T-cell (primary cell): ENCODE data around the gene GRID1. TPM values are rescaled to one million over a fixed set of nuclear protein-coding genes. Genes with fewer than 3 reads are reported as not detected.
"Not testable (repeated sequence)": the region's sequence is repeated elsewhere in the genome, so short reads cannot be mapped to it uniquely, and the experiment has no call there.

Source experiments
- ATAC-seq, 4 experiments: fragments of 200-7000 bp in 3 of 4; fragments of 150-1000 bp in 1 of 4; cut with Tn5 transposase; replicated peaks in 1 of 4; 1 replicate in 3 of 4; 2 replicates in 1 of 4; pipeline ENCODE4 v1.10.0; 2021; ENCODE audit warnings: moderate library complexity in 3 of 4, mild to moderate bottlenecking in 2 of 4, moderate number of reproducible peaks in 1 of 4
- CTCF ChIA-PET, 2 donors: fragments of 300-600 bp; sonication (Branson Sonifier 250); formaldehyde crosslinking; loops; one replicate each; lab custom pipeline; 2022; ENCODE audit warnings: antibody characterized with exemption in 2 of 2; lab: Charles Lee
- POLR2A ChIA-PET, 2 donors: fragments of 300-600 bp; sonication (Branson Sonifier 250); formaldehyde crosslinking; loops; one replicate each; lab custom pipeline; 2022; ENCODE audit warnings: antibody characterized with exemption in 2 of 2; lab: Charles Lee
- DNase-seq, 35 experiments: peaks; one replicate each; pipeline versions ENCODE4 v3.0.0 to v3.0.0-alpha.2; 2013 to 2023
- H3K27ac ChIP-seq: one replicate; pipeline ENCODE4 v1.5.1; 2013; ENCODE audit warnings: low read length
- H3K27me3 ChIP-seq, 2 experiments: replicated peaks in 1 of 2; 1 replicate in 1 of 2; 2 replicates in 1 of 2; pipeline versions ENCODE4 v1.6.1 to v1.7.0; 2013; ENCODE audit warnings: low read length in 1 of 2, mixed read lengths in 1 of 2; ENCODE audit not compliant: control insufficient read depth in 2 of 2, insufficient read depth in 2 of 2; ENCODE audit errors: extremely low read depth in 1 of 2
- H3K36me3 ChIP-seq, 2 donors: 1 replicate in 1 of 2; 2 replicates in 1 of 2; pipeline versions ENCODE4 v1.6.1 to v1.7.0; 2013; ENCODE audit warnings: low read length in 1 of 2; ENCODE audit not compliant: control insufficient read depth in 2 of 2, insufficient read depth in 1 of 2; ENCODE audit errors: extremely low read depth in 1 of 2
- H3K4me1 ChIP-seq, 2 experiments: 1 replicate in 1 of 2; 2 replicates in 1 of 2; pipeline versions ENCODE4 v1.6.1 to v1.7.0; 2013; ENCODE audit warnings: low read length in 2 of 2, mixed read lengths in 1 of 2; ENCODE audit not compliant: insufficient read depth in 2 of 2, control insufficient read depth in 1 of 2; ENCODE audit errors: extremely low read depth in 1 of 2
- H3K4me3 ChIP-seq, 2 donors: 1 replicate in 1 of 2; 2 replicates in 1 of 2; pipeline versions ENCODE4 v1.5.1 to v1.7.0; 2013; ENCODE audit warnings: mild to moderate bottlenecking in 2 of 2, low read length in 1 of 2, moderate library complexity in 1 of 2; ENCODE audit not compliant: control insufficient read depth in 1 of 2; ENCODE audit errors: extremely low read depth in 1 of 2
- H3K9me3 ChIP-seq: 2 replicates; pipeline ENCODE4 v1.7.0; 2013
- H3K27ac Mint-ChIP-seq, 2 donors: one replicate each; pipeline ENCODE4 v1.8.0; 2020 to 2021; ENCODE audit warnings: mild to moderate bottlenecking in 2 of 2, mixed read lengths in 2 of 2
- H3K27me3 Mint-ChIP-seq, 2 donors: one replicate each; pipeline ENCODE4 v1.8.0; 2021 to 2022; ENCODE audit warnings: mixed read lengths in 2 of 2
- H3K36me3 Mint-ChIP-seq: one replicate; pipeline ENCODE4 v1.8.0; 2021; ENCODE audit warnings: mixed read lengths
- H3K4me1 Mint-ChIP-seq, 3 donors: one replicate each; pipeline ENCODE4 v1.8.0; 2020 to 2022; ENCODE audit warnings: mixed read lengths in 3 of 3, mild to moderate bottlenecking in 1 of 3
- H3K4me3 Mint-ChIP-seq, 3 donors: one replicate each; pipeline ENCODE4 v1.8.0; 2020 to 2022; ENCODE audit warnings: mild to moderate bottlenecking in 3 of 3, mixed read lengths in 3 of 3, moderate library complexity in 3 of 3
- H3K9me3 Mint-ChIP-seq, 3 donors: one replicate each; pipeline ENCODE4 v1.8.0; 2020 to 2022; ENCODE audit warnings: mixed read lengths in 3 of 3
- WGBS: methylation state at CpG from one replicate; pipeline ENCODE4 v1.1.5; 2013; ENCODE audit warnings: missing lambda C conversion rate; ENCODE audit not compliant: insufficient coverage; 5-methylcytosine and 5-hydroxymethylcytosine counted together
- total RNA-seq, 35 experiments: library from RNA in 6 of 35; stranded (reverse) in 6 of 35; fragments of 120-200 nt in 1 of 35; gene quantifications; one replicate each; pipeline versions ENCODE4 v1.2.1 to v1.2.4 and lab custom pipeline; 2013 to 2026

The GRID1 gene
- total RNA-seq, 5 donors from 2014 or later (not counting 1 experiment from before 2014, with no cell fraction given), result 0.68 TPM; not detected in 4

DNA sequence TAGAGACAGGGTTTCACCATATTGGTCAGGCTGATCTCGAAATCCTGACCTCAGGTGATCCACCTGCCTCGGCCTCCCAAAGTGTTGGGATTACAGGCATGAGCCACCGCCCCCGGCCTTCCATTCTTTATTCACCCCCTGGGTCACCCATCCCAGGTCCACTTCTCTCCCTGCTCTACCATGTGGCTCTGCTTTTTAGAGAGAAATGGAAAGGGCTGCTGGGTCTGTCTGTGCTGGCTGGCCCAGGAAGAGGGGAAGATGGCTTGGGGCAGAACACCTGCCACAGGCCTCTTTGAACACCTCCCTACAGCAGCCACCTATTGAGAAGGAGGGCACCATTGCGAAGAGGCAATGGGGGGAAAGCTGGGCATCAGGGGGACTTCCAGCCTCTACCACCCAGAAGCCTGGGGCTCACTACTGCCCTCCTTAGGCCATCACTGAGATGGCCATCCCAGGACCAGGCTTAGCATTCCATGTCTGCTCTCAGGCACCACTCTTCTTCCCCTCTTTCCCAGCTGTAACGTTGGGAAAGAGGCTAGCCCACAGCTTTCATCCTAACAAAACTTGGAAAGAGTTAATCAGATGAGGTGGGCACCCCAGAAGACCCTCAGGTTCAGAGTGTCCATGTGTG, 256.3 kb downstream of the GRID1 start:
- Histone ChIP-seq H3K36me3 (no peaks in the 10 kb centered on the region), H3K27ac (no peak overlapping the region), H3K9me3 (no peaks in the 10 kb centered on the region), H3K27me3 (peaks cover 0 to 12% of the 10 kb centered on the region in 2 experiments), H3K4me1 (no peaks in the 10 kb centered on the region), H3K4me3 (no peak overlapping the region)
- POLR2A ChIA-PET, result no interaction called here
- no peaks in the 10 kb centered on the region for H3K9me3 Mint-ChIP-seq
- H3K36me3 Mint-ChIP-seq, result no peaks in the 10 kb centered on the region
- H3K4me3 Mint-ChIP-seq, result no peak overlapping the region
- peaks cover 0 to 8% of the 10 kb centered on the region in 2 donors for H3K27me3 Mint-ChIP-seq
- WGBS, result 76% methylated on average over 3 of the region's 6 CpGs
- ATAC-seq (no peak), DNase-seq (no peak)
- no peak overlapping the region for H3K27ac Mint-ChIP-seq
- CTCF ChIA-PET, result no interaction called here
- no peaks in the 10 kb centered on the region for H3K4me1 Mint-ChIP-seq

DNA sequence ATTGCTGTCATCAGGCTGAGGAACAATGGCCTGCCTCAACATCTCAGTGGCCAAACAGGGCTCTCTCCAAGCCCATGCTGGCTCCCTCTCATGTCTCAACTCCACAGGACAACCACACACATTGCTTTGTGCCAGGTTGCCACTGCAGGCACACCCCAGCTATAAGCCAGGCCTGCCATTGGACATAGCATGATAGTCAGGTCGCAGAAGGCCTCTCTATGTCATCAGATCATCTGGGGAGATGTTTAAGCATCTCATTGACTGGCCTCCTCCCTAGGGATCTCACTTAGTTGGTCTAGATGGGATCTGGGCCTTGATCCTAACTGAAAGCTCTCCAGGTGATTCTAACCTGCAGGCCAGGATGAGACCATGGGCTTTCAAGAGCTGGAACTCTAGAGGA, 257.2 kb downstream of the GRID1 start:
- Mint-ChIP-seq H3K9me3 (no peaks in the 10 kb centered on the region), H3K27ac (no peak overlapping the region), H3K4me3 (no peak overlapping the region), H3K36me3 (no peaks in the 10 kb centered on the region), H3K4me1 (no peaks in the 10 kb centered on the region), H3K27me3 (peaks cover 0 to under 1% of the 10 kb centered on the region in 2 donors)
- H3K36me3 ChIP-seq, result no peaks in the 10 kb centered on the region
- H3K27me3 ChIP-seq, result peaks cover 0 to 7% of the 10 kb centered on the region in 2 experiments
- no peak overlapping the region for H3K27ac ChIP-seq
- no peak for DNase-seq
- ChIA-PET CTCF (no interaction called here), POLR2A (no interaction called here)
- H3K9me3 ChIP-seq, result no peaks in the 10 kb centered on the region
- no peak overlapping the region for H3K4me3 ChIP-seq
- ATAC-seq, result no peak
- WGBS, result 80% methylated on average over 1 of the region's 1 CpG
- H3K4me1 ChIP-seq, result no peaks in the 10 kb centered on the region

DNA sequence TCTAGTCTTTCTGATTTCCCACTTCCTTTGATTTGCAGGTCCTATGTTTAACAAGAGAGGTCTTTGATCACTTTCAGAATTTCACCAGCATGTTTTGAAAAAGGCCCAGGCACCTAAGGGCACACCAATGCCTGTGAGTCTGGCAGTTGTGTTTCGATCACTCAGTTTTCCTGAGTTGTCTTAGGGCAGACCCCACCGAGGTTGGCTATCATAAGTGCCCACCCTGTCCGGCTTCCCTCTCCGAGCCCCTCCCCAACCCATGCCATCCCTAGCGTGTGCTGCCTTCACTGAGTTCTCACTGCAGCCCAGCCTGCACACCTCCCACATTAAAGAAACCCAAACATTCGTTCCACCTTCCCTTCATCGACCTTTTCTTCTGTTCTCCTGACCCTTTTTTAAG, 257.9 kb downstream of the GRID1 start:
- no peaks in the 10 kb centered on the region for H3K27me3 Mint-ChIP-seq
- ChIA-PET POLR2A (no interaction called here), CTCF (no interaction called here)
- Histone ChIP-seq H3K4me1 (no peaks in the 10 kb centered on the region), H3K27me3 (peaks cover 0 to 3% of the 10 kb centered on the region in 2 experiments), H3K9me3 (no peaks in the 10 kb centered on the region), H3K4me3 (no peak overlapping the region), H3K27ac (no peak overlapping the region), H3K36me3 (no peaks in the 10 kb centered on the region)
- H3K4me3 Mint-ChIP-seq, result no peak overlapping the region
- DNase-seq, result no peak
- H3K9me3 Mint-ChIP-seq, result no peaks in the 10 kb centered on the region
- ATAC-seq, result no peak
- 92% methylated on average over 4 of the region's 7 CpGs for WGBS
- no peaks in the 10 kb centered on the region for H3K4me1 Mint-ChIP-seq
- no peaks in the 10 kb centered on the region for H3K36me3 Mint-ChIP-seq
- H3K27ac Mint-ChIP-seq, result no peak overlapping the region

DNA sequence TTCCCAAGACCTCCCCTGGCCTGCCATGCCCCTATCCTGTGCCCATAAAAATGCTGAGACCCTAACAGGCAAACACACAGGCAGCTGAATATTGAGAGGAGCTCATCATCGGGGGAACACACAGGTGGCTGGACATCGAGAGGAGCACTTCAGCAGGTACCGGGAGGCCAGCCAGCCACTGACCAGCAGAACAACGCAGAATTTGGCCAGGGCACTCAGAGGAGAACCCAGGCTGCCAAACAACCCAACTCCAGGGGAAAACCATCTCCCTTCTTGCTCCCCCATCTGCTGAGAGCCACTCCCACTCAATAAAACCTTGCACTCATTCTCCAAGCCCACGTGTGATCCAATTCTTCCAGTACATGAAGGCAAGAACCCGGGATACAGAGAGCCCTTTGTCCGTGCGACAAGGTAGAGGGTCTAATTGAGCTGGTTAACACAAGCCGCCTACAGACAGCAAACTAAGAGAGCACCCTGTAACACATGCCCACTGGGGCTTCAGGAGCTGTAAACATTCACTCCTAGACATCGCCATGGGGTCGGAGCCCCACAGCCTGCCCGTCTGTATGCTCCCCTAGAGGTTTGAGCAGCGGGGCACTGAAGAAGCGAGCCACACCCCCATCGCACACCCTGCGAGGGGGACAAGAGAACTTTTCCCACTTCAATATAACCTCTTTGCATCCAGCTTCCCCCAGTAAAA, 258.8 kb downstream of the GRID1 start:
- H3K9me3 ChIP-seq, ATAC-seq, H3K27ac ChIP-seq, H3K36me3 Mint-ChIP-seq, DNase-seq, H3K27me3 ChIP-seq, H3K4me1 ChIP-seq, H3K27ac Mint-ChIP-seq, POLR2A ChIA-PET, H3K27me3 Mint-ChIP-seq, H3K4me3 ChIP-seq, H3K9me3 Mint-ChIP-seq, H3K4me3 Mint-ChIP-seq, H3K36me3 ChIP-seq, CTCF ChIA-PET, H3K4me1 Mint-ChIP-seq: not testable (repeated sequence)
- WGBS, result 77% methylated on average over 8 of the region's 16 CpGs

DNA sequence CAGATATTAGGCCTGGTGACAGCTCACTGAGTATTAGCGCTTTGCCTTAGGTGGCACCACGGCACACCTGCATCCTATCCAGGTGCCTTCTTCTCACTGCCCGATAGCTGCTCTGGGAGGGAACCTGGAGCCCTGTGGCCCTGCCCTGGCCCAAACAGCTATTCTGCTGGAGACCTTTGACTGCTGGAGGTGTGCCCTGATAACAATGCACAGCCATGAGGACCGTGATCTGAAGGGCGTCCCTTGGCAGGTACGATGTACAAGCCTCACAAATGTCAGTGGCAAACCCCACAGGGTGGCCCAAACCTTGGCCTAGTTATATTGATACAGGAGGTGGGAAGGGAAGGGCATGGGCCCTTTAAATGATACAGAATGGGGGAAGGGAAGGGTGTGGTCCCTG, 259.5 kb downstream of the GRID1 start:
- Mint-ChIP-seq H3K4me1 (no peaks in the 10 kb centered on the region), H3K4me3 (no peak overlapping the region), H3K36me3 (no peaks in the 10 kb centered on the region), H3K9me3 (no peaks in the 10 kb centered on the region), H3K27ac (no peak overlapping the region), H3K27me3 (no peaks in the 10 kb centered on the region)
- ATAC-seq (no peak), DNase-seq (no peak)
- Histone ChIP-seq H3K36me3 (no peaks in the 10 kb centered on the region), H3K4me1 (no peaks in the 10 kb centered on the region), H3K27ac (no peak overlapping the region), H3K27me3 (peaks cover 0 to 3% of the 10 kb centered on the region in 2 experiments), H3K4me3 (no peak overlapping the region), H3K9me3 (no peaks in the 10 kb centered on the region)
- ChIA-PET POLR2A (no interaction called here), CTCF (no interaction called here)
- 78% methylated on average over 6 of the region's 6 CpGs for WGBS

DNA sequence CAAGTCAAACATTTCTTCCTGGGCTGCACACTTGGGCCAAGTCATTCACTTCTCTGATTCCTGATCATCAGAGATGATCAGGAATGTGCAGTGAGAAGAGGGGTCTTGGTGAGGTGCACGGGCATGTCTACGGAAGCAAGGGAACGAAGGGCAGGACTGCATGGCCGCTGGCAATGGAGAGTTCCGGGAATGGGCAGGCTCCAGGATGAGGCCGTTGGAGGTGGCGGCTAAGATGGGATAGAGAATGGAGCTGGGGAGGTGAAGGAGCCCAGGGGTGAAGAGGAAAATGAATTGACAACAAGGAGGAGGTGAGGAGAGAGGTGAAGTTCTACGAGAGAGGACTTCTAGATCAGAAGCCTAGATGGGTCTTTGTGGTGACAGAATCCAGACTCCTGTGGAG, 260.0 kb downstream of the GRID1 start:
- H3K4me3 ChIP-seq, result no peak overlapping the region
- no peak for DNase-seq
- H3K9me3 Mint-ChIP-seq, result no peaks in the 10 kb centered on the region
- H3K9me3 ChIP-seq, result no peaks in the 10 kb centered on the region
- ChIA-PET POLR2A (no interaction called here), CTCF (no interaction called here)
- no peak overlapping the region for H3K4me3 Mint-ChIP-seq
- H3K27ac ChIP-seq, result no peak overlapping the region
- H3K27me3 ChIP-seq, result peaks cover 0 to 3% of the 10 kb centered on the region in 2 experiments
- no peak overlapping the region for H3K27ac Mint-ChIP-seq
- H3K4me1 Mint-ChIP-seq, result no peaks in the 10 kb centered on the region
- 91% methylated on average over 8 of the region's 8 CpGs for WGBS
- H3K36me3 ChIP-seq, result no peaks in the 10 kb centered on the region
- no peaks in the 10 kb centered on the region for H3K36me3 Mint-ChIP-seq
- H3K4me1 ChIP-seq, result no peaks in the 10 kb centered on the region
- no peak for ATAC-seq
- no peaks in the 10 kb centered on the region for H3K27me3 Mint-ChIP-seq
